NCI-H2227 (cell line): ENCODE results near the gene SLC22A3.

Source experiments
- DNase-seq: peaks from one replicate; lab custom pipeline; 2025; ENCODE audit not compliant: unreplicated experiment; lab: John Stamatoyannopoulos, UW

The SLC22A3 gene

GRCh38 chr6:160489091-160489490, 140.9 kb downstream of the SLC22A3 start:
- no peak for DNase-seq

DNA sequence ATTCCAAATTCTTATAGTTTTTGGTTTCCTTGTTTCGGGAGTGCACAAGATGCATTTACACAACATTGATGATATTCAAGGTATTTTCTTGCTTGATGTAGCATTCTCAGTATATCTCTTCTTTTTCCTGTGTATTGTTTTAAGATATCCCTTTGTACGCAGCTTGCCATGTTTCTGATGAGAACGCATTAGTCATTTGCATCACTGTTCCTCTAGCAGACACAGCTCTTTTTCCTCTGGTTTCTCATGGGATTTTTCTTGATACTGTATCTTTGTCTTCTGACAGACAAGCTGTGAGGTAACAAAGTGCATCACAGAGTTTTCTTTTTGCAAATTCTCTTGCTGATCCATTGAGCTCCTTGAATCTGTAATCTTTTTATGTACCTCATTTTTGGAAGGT, 146.4 kb downstream of the SLC22A3 start:
- no peak for DNase-seq

DNA sequence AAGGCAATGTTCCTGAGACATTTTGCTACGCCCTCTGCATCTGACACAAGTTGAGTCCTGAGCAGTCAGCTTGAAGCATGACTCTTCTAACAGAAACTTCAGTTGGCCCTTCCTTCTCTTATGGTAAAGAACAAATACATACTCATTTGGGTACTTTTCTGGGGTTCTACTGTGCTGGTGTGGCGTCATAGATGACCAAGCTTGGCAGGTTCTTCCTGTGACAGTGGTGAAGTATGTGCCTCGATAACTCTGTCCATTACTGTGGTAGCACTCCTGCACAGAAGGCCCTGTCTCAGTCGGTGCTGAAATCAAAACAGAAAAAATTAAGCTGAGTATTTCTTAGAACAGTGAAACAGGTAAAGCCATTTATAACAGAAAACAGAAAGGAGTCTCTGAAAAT, 152.5 kb downstream of the SLC22A3 start:
- DNase-seq, result no peak
